OCI-LY1 (cell line): ENCODE results near the gene TULP3.

Experiments used
- EZH2 ChIP-seq: fragments of 200-600 bp; sonication (generic), shearing (Covaris generic); IDR thresholded peaks from 2 replicates; pipeline ENCODE4 v1.8.0; 2017; ENCODE audit warnings: borderline replicate concordance, mixed run types, mild to moderate bottlenecking, antibody characterized with exemption, low read length, moderate library complexity, mixed read lengths
- TF ChIP-seq, protein P1 (sequence below): fragments of 200-600 bp; sonication (generic), shearing (Covaris generic); IDR thresholded peaks from 2 replicates; pipeline ENCODE4 v1.5.1; 2017; ENCODE audit warnings: mild to moderate bottlenecking, antibody characterized with exemption, low read length, moderate library complexity, mixed read lengths

DNA sequence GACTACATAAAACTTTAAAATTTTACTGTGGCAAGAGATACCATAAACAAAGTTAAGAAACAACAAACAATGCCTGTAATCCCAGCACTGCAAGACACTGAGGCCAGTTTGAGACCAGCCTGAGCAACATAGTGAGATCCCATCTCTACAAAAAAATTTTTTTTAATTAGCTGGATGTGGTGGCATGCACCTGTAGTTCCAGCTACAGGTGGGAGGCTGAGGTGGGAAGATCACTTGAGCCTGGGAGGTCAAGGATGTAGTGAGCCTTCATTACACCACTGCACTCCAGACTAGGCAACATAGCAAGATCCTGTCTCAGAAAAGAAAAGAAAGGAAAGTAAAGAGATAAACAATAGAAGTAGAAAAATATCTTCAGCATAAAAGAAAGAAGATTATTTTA lies 30.5 kb upstream of the TULP3 start:
- TF ChIP-seq, protein P1, sequence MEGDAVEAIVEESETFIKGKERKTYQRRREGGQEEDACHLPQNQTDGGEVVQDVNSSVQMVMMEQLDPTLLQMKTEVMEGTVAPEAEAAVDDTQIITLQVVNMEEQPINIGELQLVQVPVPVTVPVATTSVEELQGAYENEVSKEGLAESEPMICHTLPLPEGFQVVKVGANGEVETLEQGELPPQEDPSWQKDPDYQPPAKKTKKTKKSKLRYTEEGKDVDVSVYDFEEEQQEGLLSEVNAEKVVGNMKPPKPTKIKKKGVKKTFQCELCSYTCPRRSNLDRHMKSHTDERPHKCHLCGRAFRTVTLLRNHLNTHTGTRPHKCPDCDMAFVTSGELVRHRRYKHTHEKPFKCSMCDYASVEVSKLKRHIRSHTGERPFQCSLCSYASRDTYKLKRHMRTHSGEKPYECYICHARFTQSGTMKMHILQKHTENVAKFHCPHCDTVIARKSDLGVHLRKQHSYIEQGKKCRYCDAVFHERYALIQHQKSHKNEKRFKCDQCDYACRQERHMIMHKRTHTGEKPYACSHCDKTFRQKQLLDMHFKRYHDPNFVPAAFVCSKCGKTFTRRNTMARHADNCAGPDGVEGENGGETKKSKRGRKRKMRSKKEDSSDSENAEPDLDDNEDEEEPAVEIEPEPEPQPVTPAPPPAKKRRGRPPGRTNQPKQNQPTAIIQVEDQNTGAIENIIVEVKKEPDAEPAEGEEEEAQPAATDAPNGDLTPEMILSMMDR: no peak
- no peak for TF ChIP-seq EZH2
